Measurements from ENCODE around the gene STK32C.

GRCh38 chr10:132170561-132171361 lies 137.0 kb downstream of the STK32C start:
- TF ChIP-seq, protein P1, sequence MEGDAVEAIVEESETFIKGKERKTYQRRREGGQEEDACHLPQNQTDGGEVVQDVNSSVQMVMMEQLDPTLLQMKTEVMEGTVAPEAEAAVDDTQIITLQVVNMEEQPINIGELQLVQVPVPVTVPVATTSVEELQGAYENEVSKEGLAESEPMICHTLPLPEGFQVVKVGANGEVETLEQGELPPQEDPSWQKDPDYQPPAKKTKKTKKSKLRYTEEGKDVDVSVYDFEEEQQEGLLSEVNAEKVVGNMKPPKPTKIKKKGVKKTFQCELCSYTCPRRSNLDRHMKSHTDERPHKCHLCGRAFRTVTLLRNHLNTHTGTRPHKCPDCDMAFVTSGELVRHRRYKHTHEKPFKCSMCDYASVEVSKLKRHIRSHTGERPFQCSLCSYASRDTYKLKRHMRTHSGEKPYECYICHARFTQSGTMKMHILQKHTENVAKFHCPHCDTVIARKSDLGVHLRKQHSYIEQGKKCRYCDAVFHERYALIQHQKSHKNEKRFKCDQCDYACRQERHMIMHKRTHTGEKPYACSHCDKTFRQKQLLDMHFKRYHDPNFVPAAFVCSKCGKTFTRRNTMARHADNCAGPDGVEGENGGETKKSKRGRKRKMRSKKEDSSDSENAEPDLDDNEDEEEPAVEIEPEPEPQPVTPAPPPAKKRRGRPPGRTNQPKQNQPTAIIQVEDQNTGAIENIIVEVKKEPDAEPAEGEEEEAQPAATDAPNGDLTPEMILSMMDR (IDR thresholded peaks at IDR 0.05): no peak
- TF ChIP-seq EZH2 (IDR thresholded peaks at IDR 0.05): no peak

All from neural progenitor cell (in vitro differentiated cells).